Stimulated activated CD8-positive, alpha-beta memory T cell treated with anti-CD3 and anti-CD28 coated beads, Interleukin-2, amount 100 ng/mL, for 48 hours (primary cell): ENCODE results near the gene OLFM2.
"Not testable (repeated sequence)": the region's sequence is repeated elsewhere in the genome, so short reads cannot be mapped to it uniquely, and the experiment has no call there.

Experiments
- DNase-seq, 2 donors: peaks; one replicate each; pipeline ENCODE4 v3.0.0-alpha.2; 2020; ENCODE audit warnings: low read depth in 2 of 2

The OLFM2 gene

GRCh38 chr19:9941671-9942070, 5.4 kb upstream of the OLFM2 start:
- no peak for DNase-seq

GRCh38 chr19:9941231-9941630, 4.9 kb upstream of the OLFM2 start:
- DNase-seq: no peak

- DNase-seq: no peak
Observed at GRCh38 chr19:9940778-9941177, 4.5 kb upstream of the OLFM2 start.

GRCh38 chr19:9939301-9939913, 3.1 kb upstream of the OLFM2 start:
- no peak for DNase-seq

GRCh38 chr19:9937001-9937411, 691 bp upstream of the OLFM2 start:
- DNase-seq: no peak

- DNase-seq: no peak
Observed at GRCh38 chr19:9935506-9936325, 599 bp downstream of the OLFM2 start.

- DNase-seq: peak; percentile 81 to 85
Observed at GRCh38 chr19:9934132-9934950, 2.0 kb downstream of the OLFM2 start.

- no peak for DNase-seq
Observed at GRCh38 chr19:9932835-9933234, 3.5 kb downstream of the OLFM2 start.

- no peak for DNase-seq
Observed at GRCh38 chr19:9931629-9932028, 4.7 kb downstream of the OLFM2 start.

- no peak for DNase-seq
Observed at GRCh38 chr19:9923440-9923839, 12.9 kb downstream of the OLFM2 start.

- not testable (repeated sequence) for DNase-seq
Observed at GRCh38 chr19:9922782-9923379, 13.4 kb downstream of the OLFM2 start.

GRCh38 chr19:9917321-9917720, 19.0 kb downstream of the OLFM2 start:
- DNase-seq: no peak

GRCh38 chr19:9916719-9917118, 19.6 kb downstream of the OLFM2 start:
- no peak for DNase-seq

GRCh38 chr19:9914315-9915207, 21.8 kb downstream of the OLFM2 start:
- DNase-seq: peak; percentile 69 to 75

- DNase-seq: no peak
Observed at GRCh38 chr19:9914001-9914314, 22.4 kb downstream of the OLFM2 start.

- DNase-seq: no peak
Observed at GRCh38 chr19:9913237-9914000, 22.9 kb downstream of the OLFM2 start.

- no peak for DNase-seq
Observed at GRCh38 chr19:9912551-9913236, 23.6 kb downstream of the OLFM2 start.

- DNase-seq: no peak
Observed at GRCh38 chr19:9911524-9912185, 24.7 kb downstream of the OLFM2 start.

GRCh38 chr19:9910625-9911024, 25.7 kb downstream of the OLFM2 start:
- no peak for DNase-seq
